A549 (cell line): Measurements from ENCODE around the gene PAK4.
"Not testable (repeated sequence)": the region's sequence is repeated elsewhere in the genome, so short reads cannot be mapped to it uniquely, and the experiment has no call there.

ENCODE experiments used
- E2F6 ChIP-seq: IDR thresholded peaks from 2 replicates; pipeline ENCODE4 v1.6.1; 2012; ENCODE audit warnings: low read depth, borderline replicate concordance
- EP300 ChIP-seq, 2 experiments: fragments of >200 bp; sonication (Bioruptor Twin); formaldehyde crosslinking; IDR thresholded peaks; 2 replicates in 1 of 2; 3 replicates in 1 of 2; pipeline ENCODE4 v1.6.1; 2016 to 2017
- FOSL2 ChIP-seq, 2 experiments: fragments of 450-650 bp in 1 of 2; fragments of >200 bp in 1 of 2; sonication (Bioruptor Twin) in 1 of 2; formaldehyde crosslinking; IDR thresholded peaks; 2 replicates each; pipeline versions ENCODE4 v1.5.0 to v1.6.1; 2016 to 2020; ENCODE audit warnings: mild to moderate bottlenecking in 1 of 2, moderate library complexity in 1 of 2
- HEYL ChIP-seq: fragments of 250-450 bp; sonication (Bioruptor Pico); IDR thresholded peaks from 2 replicates; pipeline ENCODE4 v1.8.0; 2021; ENCODE audit warnings: mild to moderate bottlenecking, moderate library complexity
- HOXB13 ChIP-seq: fragments of 250-450 bp; sonication (Bioruptor Pico); IDR thresholded peaks from 2 replicates; pipeline ENCODE4 v1.5.0; 2020; ENCODE audit warnings: low read depth, mild to moderate bottlenecking, moderate library complexity
- MAFK ChIP-seq: fragments of 450-650 bp; IDR thresholded peaks from 2 replicates; pipeline ENCODE4 v1.6.1; 2014; ENCODE audit not compliant: partially characterized antibody
- MAX ChIP-seq: IDR thresholded peaks from 2 replicates; pipeline ENCODE4 v1.6.1; 2012
- POLR2A ChIP-seq: IDR thresholded peaks from 2 replicates; pipeline ENCODE4 v1.6.1; 2012; ENCODE audit warnings: mild to moderate bottlenecking, low read length
- RAD21 ChIP-seq, 2 experiments: fragments of >200 bp in 1 of 2; sonication (Bioruptor Twin) in 1 of 2; formaldehyde crosslinking in 1 of 2; IDR thresholded peaks in 1 of 2; conservative IDR thresholded peaks in 1 of 2; 2 replicates in 1 of 2; 3 replicates in 1 of 2; pipeline ENCODE4 v1.6.1; 2012 to 2018; ENCODE audit warnings: inconsistent platforms in 1 of 2
- RCOR1 ChIP-seq: fragments of 150-350 bp; IDR thresholded peaks from 2 replicates; pipeline ENCODE4 v1.6.1; 2014; ENCODE audit warnings: antibody characterized with exemption, low read length, low read depth
- TF ChIP-seq, protein P1 (sequence below): fragments of >200 bp; sonication (Bioruptor Twin); formaldehyde crosslinking; IDR thresholded peaks from 3 replicates; pipeline ENCODE4 v1.5.1; 2016

GRCh38 chr19:39215323-39215722 lies 89.7 kb downstream of the PAK4 start:
- not testable (repeated sequence) for TF ChIP-seq HEYL (CRISPR knock-in tag); RCOR1; HOXB13 (CRISPR knock-in tag); RAD21 (conservative IDR thresholded peaks at IDR 0.05 in 1 of 2, IDR thresholded peaks at IDR 0.05 in 1 of 2); FOSL2 (IDR thresholded peaks at IDR 0.05); FOSL2 (CRISPR knock-in tag; IDR thresholded peaks at IDR 0.05); POLR2A; EP300 (IDR thresholded peaks at IDR 0.05); E2F6; MAFK; MAX
- TF ChIP-seq, protein P1, sequence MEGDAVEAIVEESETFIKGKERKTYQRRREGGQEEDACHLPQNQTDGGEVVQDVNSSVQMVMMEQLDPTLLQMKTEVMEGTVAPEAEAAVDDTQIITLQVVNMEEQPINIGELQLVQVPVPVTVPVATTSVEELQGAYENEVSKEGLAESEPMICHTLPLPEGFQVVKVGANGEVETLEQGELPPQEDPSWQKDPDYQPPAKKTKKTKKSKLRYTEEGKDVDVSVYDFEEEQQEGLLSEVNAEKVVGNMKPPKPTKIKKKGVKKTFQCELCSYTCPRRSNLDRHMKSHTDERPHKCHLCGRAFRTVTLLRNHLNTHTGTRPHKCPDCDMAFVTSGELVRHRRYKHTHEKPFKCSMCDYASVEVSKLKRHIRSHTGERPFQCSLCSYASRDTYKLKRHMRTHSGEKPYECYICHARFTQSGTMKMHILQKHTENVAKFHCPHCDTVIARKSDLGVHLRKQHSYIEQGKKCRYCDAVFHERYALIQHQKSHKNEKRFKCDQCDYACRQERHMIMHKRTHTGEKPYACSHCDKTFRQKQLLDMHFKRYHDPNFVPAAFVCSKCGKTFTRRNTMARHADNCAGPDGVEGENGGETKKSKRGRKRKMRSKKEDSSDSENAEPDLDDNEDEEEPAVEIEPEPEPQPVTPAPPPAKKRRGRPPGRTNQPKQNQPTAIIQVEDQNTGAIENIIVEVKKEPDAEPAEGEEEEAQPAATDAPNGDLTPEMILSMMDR = not testable (repeated sequence)
